ENCODE measurements around the gene SUV39H2. TPM values are rescaled to one million over a fixed set of nuclear protein-coding genes. Genes with fewer than 3 reads are reported as not detected.
A peak's percentile ranks its signal among the peaks of the same experiment; 100 is the strongest.

SUV39H2 gene, protein sequence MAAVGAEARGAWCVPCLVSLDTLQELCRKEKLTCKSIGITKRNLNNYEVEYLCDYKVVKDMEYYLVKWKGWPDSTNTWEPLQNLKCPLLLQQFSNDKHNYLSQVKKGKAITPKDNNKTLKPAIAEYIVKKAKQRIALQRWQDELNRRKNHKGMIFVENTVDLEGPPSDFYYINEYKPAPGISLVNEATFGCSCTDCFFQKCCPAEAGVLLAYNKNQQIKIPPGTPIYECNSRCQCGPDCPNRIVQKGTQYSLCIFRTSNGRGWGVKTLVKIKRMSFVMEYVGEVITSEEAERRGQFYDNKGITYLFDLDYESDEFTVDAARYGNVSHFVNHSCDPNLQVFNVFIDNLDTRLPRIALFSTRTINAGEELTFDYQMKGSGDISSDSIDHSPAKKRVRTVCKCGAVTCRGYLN
- 1 to 10 TPM; 1.8 to 4.5 TPM for polyA plus RNA-seq

DNA sequence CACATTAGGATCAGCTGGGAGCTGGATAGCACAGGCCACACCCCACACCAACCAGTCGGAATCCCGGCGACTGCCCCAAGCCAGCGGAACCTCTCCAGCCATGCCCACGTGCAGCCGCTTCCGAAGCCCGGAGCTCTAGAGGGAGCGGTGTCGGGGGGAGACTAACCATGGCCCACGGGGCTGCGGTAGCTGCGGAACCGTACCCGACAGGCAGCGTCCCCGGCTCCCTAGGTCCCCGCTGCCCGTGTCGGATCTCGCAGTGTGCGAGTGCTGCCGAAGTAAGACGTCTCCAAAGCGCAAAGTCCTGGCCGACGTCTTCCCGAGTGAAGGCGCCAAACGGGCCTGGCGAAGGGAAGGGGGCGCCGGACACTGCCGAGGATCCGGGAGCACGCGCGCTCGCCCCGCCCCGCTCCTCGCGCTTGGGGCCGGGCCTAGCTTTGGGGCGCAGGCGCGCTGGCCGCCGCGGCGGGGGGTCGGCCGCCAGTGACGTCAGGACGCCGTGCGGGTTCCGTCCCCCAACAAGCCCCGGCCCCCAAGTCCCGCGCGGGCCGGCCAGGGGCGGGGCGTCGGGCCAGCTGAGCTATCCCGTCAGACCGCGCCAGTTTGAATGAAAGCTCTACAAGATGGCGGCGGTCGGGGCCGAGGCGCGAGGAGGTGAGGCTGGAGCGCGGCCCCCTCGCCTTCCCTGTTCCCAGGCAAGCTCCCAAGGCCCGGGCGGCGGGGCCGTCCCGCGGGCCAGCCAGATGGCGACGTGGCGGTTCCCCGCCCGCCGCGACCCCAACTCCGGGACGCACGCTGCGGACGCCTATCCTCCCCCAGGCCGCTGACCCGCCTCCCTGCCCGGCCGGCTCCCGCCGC, at the start of gene SUV39H2:
SUV39H2 (plus strand) TSS at position 601 of the 858 bp plus-strand sequence; CDS start at position 624, 23 bp downstream.
- no peaks in the 10 kb centered on the region for H3K27me3 ChIP-seq (ENCODE audit: control insufficient read depth in 1 of 2, insufficient read depth in 2 of 2, low read length in 2 of 2)
- no peaks in the 10 kb centered on the region for H3K4me1 ChIP-seq (ENCODE audit: control insufficient read depth in 2 of 2, insufficient read depth in 2 of 2, low read length in 1 of 2)
- peak within 1 kb of the TSS; percentile 96 to 97 for H3K27ac ChIP-seq (ENCODE audit: low read depth in 2 of 2, low read length in 1 of 2)
- 0 to 1% methylated on average over 84 to 102 of the region's 102 CpGs for WGBS, 2 donors
- H3K9me3 ChIP-seq (ENCODE audit: control insufficient read depth in 2 of 2, insufficient read depth in 1 of 2, low read depth in 1 of 2, low read length in 1 of 2) = no peaks in the 10 kb centered on the region
- no peaks in the 10 kb centered on the region for H3K36me3 ChIP-seq (ENCODE audit: control insufficient read depth in 2 of 2, insufficient read depth in 2 of 2, low read length in 1 of 2)
- peak within 1 kb of the TSS; percentile 88 to 98 for H3K4me3 ChIP-seq (ENCODE audit: low read depth in 1 of 2, low read length in 2 of 2)

GRCh38 chr10:14833106-14833505, 45.6 kb upstream of the SUV39H2 start:
- no peaks in the 10 kb centered on the region for H3K36me3 ChIP-seq (ENCODE audit: control insufficient read depth in 2 of 2, insufficient read depth in 2 of 2, low read length in 1 of 2)
- no peaks in the 10 kb centered on the region for H3K4me1 ChIP-seq (ENCODE audit: control insufficient read depth in 2 of 2, insufficient read depth in 2 of 2, low read length in 1 of 2)
- H3K4me3 ChIP-seq (ENCODE audit: low read depth in 1 of 2, low read length in 2 of 2) = no peak overlapping the region
- H3K9me3 ChIP-seq (ENCODE audit: control insufficient read depth in 2 of 2, insufficient read depth in 1 of 2, low read depth in 1 of 2, low read length in 1 of 2) = no peaks in the 10 kb centered on the region
- H3K27me3 ChIP-seq (ENCODE audit: control insufficient read depth in 1 of 2, insufficient read depth in 2 of 2, low read length in 2 of 2) = no peaks in the 10 kb centered on the region
- 74 to 79% methylated on average over 3 of the region's 3 CpGs for whole genome bisulfite sequencing, 2 donors
- no peak overlapping the region for H3K27ac ChIP-seq (ENCODE audit: low read depth in 2 of 2, low read length in 1 of 2)

DNA sequence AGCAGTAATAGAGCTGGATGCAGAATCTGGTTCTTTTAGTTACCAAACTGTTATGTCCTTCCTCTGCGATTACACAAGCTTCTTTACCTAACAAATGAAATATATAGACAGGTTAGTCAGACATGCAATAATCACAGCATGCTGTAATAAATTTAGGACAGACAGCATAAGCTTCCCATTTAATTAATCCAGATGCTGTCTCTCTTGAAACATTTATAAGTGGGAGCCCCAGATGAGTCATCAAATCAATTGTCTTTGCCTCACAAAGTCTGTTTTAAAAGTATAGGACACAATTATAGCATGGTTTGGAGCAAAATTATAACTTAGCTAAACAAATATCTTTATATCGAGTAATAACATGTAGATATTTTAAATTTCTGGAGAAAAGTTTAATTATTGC, 42.5 kb upstream of the SUV39H2 start:
- Histone ChIP-seq H3K27me3 (ENCODE audit: control insufficient read depth in 1 of 2, insufficient read depth in 2 of 2, low read length in 2 of 2) (no peaks in the 10 kb centered on the region), H3K4me1 (ENCODE audit: control insufficient read depth in 2 of 2, insufficient read depth in 2 of 2, low read length in 1 of 2) (no peaks in the 10 kb centered on the region), H3K4me3 (ENCODE audit: low read depth in 1 of 2, low read length in 2 of 2) (no peak overlapping the region), H3K27ac (ENCODE audit: low read depth in 2 of 2, low read length in 1 of 2) (no peak overlapping the region), H3K36me3 (ENCODE audit: control insufficient read depth in 2 of 2, insufficient read depth in 2 of 2, low read length in 1 of 2) (no peaks in the 10 kb centered on the region), H3K9me3 (ENCODE audit: control insufficient read depth in 2 of 2, insufficient read depth in 1 of 2, low read depth in 1 of 2, low read length in 1 of 2) (no peaks in the 10 kb centered on the region)
- 88 to 89% methylated on average over 2 of the region's 2 CpGs for WGBS, 2 donors

DNA sequence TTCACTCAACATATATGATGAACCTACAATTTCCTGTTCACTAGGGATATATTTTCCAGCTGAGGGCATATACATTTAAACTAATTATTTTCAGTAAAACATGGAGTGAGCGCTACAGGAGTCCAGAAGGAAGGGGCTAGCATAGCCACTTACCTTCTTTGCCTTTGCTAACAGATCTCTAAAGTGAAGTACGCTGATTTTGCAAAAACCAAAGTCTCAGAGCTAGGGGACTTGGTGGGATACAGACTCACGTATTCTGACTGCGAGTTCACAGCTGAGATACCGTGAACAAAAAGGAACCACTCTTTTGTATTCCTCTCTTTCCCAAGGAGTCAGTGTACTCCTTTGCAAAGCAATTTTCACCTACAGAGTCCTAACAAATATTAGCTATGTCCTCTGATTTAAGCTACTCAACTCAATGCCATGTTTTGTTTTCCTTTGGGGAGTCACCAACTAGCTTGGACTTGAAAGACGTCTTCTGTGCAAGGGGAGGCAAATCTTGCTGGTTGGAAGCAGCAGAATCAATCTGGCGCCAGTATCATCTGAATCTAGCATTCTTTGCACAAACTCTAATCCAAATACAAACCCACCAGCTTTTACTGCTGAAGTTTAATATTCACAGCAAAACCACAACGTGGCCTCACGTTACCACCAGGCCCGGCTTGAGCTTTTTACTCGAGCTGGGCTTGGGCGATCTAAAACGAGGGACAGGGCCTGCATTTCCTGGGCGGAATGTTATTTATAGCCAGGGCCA, 41.5 kb upstream of the SUV39H2 start:
- no peaks in the 10 kb centered on the region for H3K9me3 ChIP-seq (ENCODE audit: control insufficient read depth in 2 of 2, insufficient read depth in 1 of 2, low read depth in 1 of 2, low read length in 1 of 2)
- WGBS, 2 donors = 19 to 22% methylated on average over 14 of the region's 14 CpGs
- H3K4me1 ChIP-seq (ENCODE audit: control insufficient read depth in 2 of 2, insufficient read depth in 2 of 2, low read length in 1 of 2) = no peaks in the 10 kb centered on the region
- H3K27me3 ChIP-seq (ENCODE audit: control insufficient read depth in 1 of 2, insufficient read depth in 2 of 2, low read length in 2 of 2) = no peaks in the 10 kb centered on the region
- H3K4me3 ChIP-seq (ENCODE audit: low read depth in 1 of 2, low read length in 2 of 2) = peak overlapping the region; percentile 76 to 77
- H3K36me3 ChIP-seq (ENCODE audit: control insufficient read depth in 2 of 2, insufficient read depth in 2 of 2, low read length in 1 of 2) = peaks cover 3 to 6% of the 10 kb centered on the region in 2 donors
- peak overlapping the region; percentile 93 to 96 for H3K27ac ChIP-seq (ENCODE audit: low read depth in 2 of 2, low read length in 1 of 2)

DNA sequence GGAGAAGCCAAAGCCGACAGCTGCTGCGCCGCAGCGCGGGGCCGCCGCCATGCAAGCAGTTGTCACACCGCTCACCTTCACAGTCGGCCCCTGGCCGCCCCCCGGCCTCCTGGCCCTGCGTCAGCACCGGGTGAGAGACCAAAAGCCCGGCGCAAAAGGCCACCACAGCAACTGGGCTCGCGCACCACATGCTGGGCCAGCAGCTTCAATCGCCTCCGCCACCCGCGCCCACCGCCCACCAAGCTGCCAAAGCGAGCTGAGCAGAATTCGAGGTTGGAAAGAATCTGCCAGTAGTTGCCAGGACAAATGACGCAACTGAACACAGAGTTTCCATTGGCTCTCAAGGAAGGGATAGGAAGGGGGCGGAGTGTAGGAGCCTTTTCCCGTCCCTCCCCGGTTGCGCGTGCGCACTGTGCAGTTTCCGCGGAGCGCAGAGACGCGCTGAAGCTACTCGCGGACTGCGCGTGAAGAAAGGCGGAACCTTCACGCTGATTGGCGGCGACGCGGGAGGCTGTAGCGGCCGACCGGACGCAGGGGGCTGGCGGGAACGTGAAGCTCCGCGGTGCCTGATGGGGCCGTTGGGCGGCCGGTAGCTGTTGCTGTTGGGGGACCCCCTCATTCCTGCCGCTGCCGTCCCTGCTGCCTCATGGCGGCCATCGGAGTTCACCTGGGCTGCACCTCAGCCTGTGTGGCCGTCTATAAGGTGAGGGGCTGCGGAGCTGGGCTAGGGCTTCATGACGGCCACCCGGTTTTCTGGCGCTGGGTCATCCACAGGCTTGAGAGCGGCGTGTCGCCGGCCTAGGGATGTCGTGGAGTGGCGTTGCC, 40.7 kb upstream of the SUV39H2 start, which contains the start of the genes CDNF, HSPA14 and MSANTD7:
CDNF (minus strand) TSS at position 281 of the 825 bp plus-strand sequence; CDS start at position 190, 91 bp downstream.
HSPA14 (plus strand) TSS at position 550 of the 825 bp plus-strand sequence; CDS start at position 647, 97 bp downstream.
MSANTD7 (plus strand) TSS at position 550 of the 825 bp plus-strand sequence. CDS start 3,979 bp downstream, outside the sequence.
- Histone ChIP-seq H3K27me3 (ENCODE audit: control insufficient read depth in 1 of 2, insufficient read depth in 2 of 2, low read length in 2 of 2) (no peaks in the 10 kb centered on the region), H3K4me1 (ENCODE audit: control insufficient read depth in 2 of 2, insufficient read depth in 2 of 2, low read length in 1 of 2) (no peaks in the 10 kb centered on the region), H3K36me3 (ENCODE audit: control insufficient read depth in 2 of 2, insufficient read depth in 2 of 2, low read length in 1 of 2) (peaks cover 7 to 12% of the 10 kb centered on the region in 2 donors), H3K27ac (ENCODE audit: low read depth in 2 of 2, low read length in 1 of 2) (peak within 1 kb of the TSS; percentile 94 to 97), H3K9me3 (ENCODE audit: control insufficient read depth in 2 of 2, insufficient read depth in 1 of 2, low read depth in 1 of 2, low read length in 1 of 2) (no peaks in the 10 kb centered on the region), H3K4me3 (ENCODE audit: low read depth in 1 of 2, low read length in 2 of 2) (peak within 1 kb of the TSS; percentile 99)
- 0 to 1% methylated on average over 66 to 72 of the region's 72 CpGs for WGBS, 2 donors

- Histone ChIP-seq H3K4me1 (ENCODE audit: control insufficient read depth in 2 of 2, insufficient read depth in 2 of 2, low read length in 1 of 2) (no peaks in the 10 kb centered on the region), H3K27ac (ENCODE audit: low read depth in 2 of 2, low read length in 1 of 2) (peak overlapping the region; percentile 94 to 97), H3K27me3 (ENCODE audit: control insufficient read depth in 1 of 2, insufficient read depth in 2 of 2, low read length in 2 of 2) (no peaks in the 10 kb centered on the region), H3K36me3 (ENCODE audit: control insufficient read depth in 2 of 2, insufficient read depth in 2 of 2, low read length in 1 of 2) (peaks cover 15 to 19% of the 10 kb centered on the region in 2 donors), H3K4me3 (ENCODE audit: low read depth in 1 of 2, low read length in 2 of 2) (peak overlapping the region; percentile 99), H3K9me3 (ENCODE audit: control insufficient read depth in 2 of 2, insufficient read depth in 1 of 2, low read depth in 1 of 2, low read length in 1 of 2) (no peaks in the 10 kb centered on the region)
- 0% methylated on average over 57 to 60 of the region's 60 CpGs for WGBS, 2 donors
Observed at GRCh38 chr10:14838582-14839304, 39.9 kb upstream of the SUV39H2 start.

GRCh38 chr10:14839305-14839695, 39.4 kb upstream of the SUV39H2 start:
- Histone ChIP-seq H3K9me3 (ENCODE audit: control insufficient read depth in 2 of 2, insufficient read depth in 1 of 2, low read depth in 1 of 2, low read length in 1 of 2) (no peaks in the 10 kb centered on the region), H3K27ac (ENCODE audit: low read depth in 2 of 2, low read length in 1 of 2) (peak overlapping the region in 1 of 2 donors; percentile 94), H3K4me3 (ENCODE audit: low read depth in 1 of 2, low read length in 2 of 2) (peak overlapping the region; percentile 99), H3K4me1 (ENCODE audit: control insufficient read depth in 2 of 2, insufficient read depth in 2 of 2, low read length in 1 of 2) (no peaks in the 10 kb centered on the region), H3K27me3 (ENCODE audit: control insufficient read depth in 1 of 2, insufficient read depth in 2 of 2, low read length in 2 of 2) (no peaks in the 10 kb centered on the region), H3K36me3 (ENCODE audit: control insufficient read depth in 2 of 2, insufficient read depth in 2 of 2, low read length in 1 of 2) (peaks cover 17 to 19% of the 10 kb centered on the region in 2 donors)
- WGBS, 2 donors = 6 to 7% methylated on average over 14 of the region's 14 CpGs

- H3K36me3 ChIP-seq (ENCODE audit: control insufficient read depth in 2 of 2, insufficient read depth in 2 of 2, low read length in 1 of 2) = peaks cover 17 to 19% of the 10 kb centered on the region in 2 donors
- no peaks in the 10 kb centered on the region for H3K27me3 ChIP-seq (ENCODE audit: control insufficient read depth in 1 of 2, insufficient read depth in 2 of 2, low read length in 2 of 2)
- no peak overlapping the region for H3K4me3 ChIP-seq (ENCODE audit: low read depth in 1 of 2, low read length in 2 of 2)
- no peak overlapping the region for H3K27ac ChIP-seq (ENCODE audit: low read depth in 2 of 2, low read length in 1 of 2)
- H3K4me1 ChIP-seq (ENCODE audit: control insufficient read depth in 2 of 2, insufficient read depth in 2 of 2, low read length in 1 of 2) = no peaks in the 10 kb centered on the region
- no peaks in the 10 kb centered on the region for H3K9me3 ChIP-seq (ENCODE audit: control insufficient read depth in 2 of 2, insufficient read depth in 1 of 2, low read depth in 1 of 2, low read length in 1 of 2)
- WGBS, 2 donors = 93 to 95% methylated on average over 2 of the region's 2 CpGs
Observed at GRCh38 chr10:14840178-14840577, 38.5 kb upstream of the SUV39H2 start.
